Esophagus muscularis mucosa (tissue), 4 donors: Measurements from ENCODE around the gene SLC25A29. TPM values are rescaled to one million over a fixed set of nuclear protein-coding genes. Genes with fewer than 3 reads are reported as not detected.

Experiments used
- DNase-seq: peaks from one replicate; pipeline ENCODE4 v3.0.0-alpha.2; 2017; ENCODE audit errors: extremely low spot score
- H3K27ac ChIP-seq, 4 donors: fragments of 200-600 bp; sonication (generic); replicated peaks in 1 of 4; 1 replicate in 3 of 4; 2 replicates in 1 of 4; pipeline ENCODE4 v1.5.1; 2016 to 2019; ENCODE audit warnings: mild to moderate bottlenecking in 1 of 4
- H3K27me3 ChIP-seq, 4 donors: fragments of 200-600 bp; sonication (generic); one replicate each; pipeline versions ENCODE4 v1.5.1 to v1.6.0; 2016 to 2019
- H3K36me3 ChIP-seq, 4 donors: fragments of 200-600 bp; sonication (generic); one replicate each; pipeline ENCODE4 v1.5.1; 2016 to 2019
- H3K4me1 ChIP-seq, 4 donors: fragments of 200-600 bp; sonication (generic); one replicate each; pipeline ENCODE4 v1.5.1; 2016 to 2019
- H3K4me3 ChIP-seq, 4 donors: fragments of 200-600 bp; sonication (generic); 1 replicate in 2 of 4; 2 replicates in 2 of 4; pipeline ENCODE4 v1.5.1; 2016 to 2019; ENCODE audit warnings: mild to moderate bottlenecking in 4 of 4, moderate library complexity in 1 of 4
- H3K9me3 ChIP-seq, 4 donors: fragments of 200-600 bp; sonication (generic); 1 replicate in 3 of 4; 2 replicates in 1 of 4; pipeline ENCODE4 v1.5.1; 2016 to 2019
- EP300 ChIP-seq: sonication (generic); formaldehyde crosslinking; IDR thresholded peaks from one replicate; pipeline ENCODE4 v1.6.1; 2017; ENCODE audit warnings: antibody characterized with exemption
- POLR2A ChIP-seq: fragments of 450-650 bp; IDR thresholded peaks from one replicate; pipeline ENCODE4 v1.6.1; 2017; ENCODE audit warnings: antibody characterized with exemption, moderate library complexity, mild to moderate bottlenecking, low read depth
- POLR2AphosphoS5 ChIP-seq, 2 donors: sonication (generic); formaldehyde crosslinking; IDR thresholded peaks; one replicate each; pipeline ENCODE4 v1.6.1; 2017; ENCODE audit warnings: antibody characterized with exemption in 2 of 2
- WGBS: methylation state at CpG from one replicate; pipeline ENCODE4 v1.1.5; 2018; 5-methylcytosine and 5-hydroxymethylcytosine counted together
- intact Hi-C: fragments of 100-400 bp; cut with DNase I; formaldehyde crosslinking; loops from one replicate; pipeline ENCODE4 v1.15.1; 2023
- total RNA-seq, 4 donors: library from RNA; depleted of rRNA; stranded (reverse); fragments of >200 nt; gene quantifications; one replicate each; pipeline versions ENCODE4 v1.1.0 to v1.2.1, GENCODE V29; 2016
- TF ChIP-seq, protein P1 (sequence below), 3 experiments: fragments of 200-600 bp in 2 of 3; fragments of 450-650 bp in 1 of 3; sonication (generic) in 2 of 3; IDR thresholded peaks; one replicate each; pipeline ENCODE4 v1.5.1; 2017 to 2019; ENCODE audit warnings: antibody characterized with exemption in 3 of 3, mild to moderate bottlenecking in 2 of 3, moderate library complexity in 1 of 3

Gene SLC25A29
- total RNA-seq, 4 donors from 2014 or later, result 37.4 to 63.0 (median 49.2) TPM

DNA sequence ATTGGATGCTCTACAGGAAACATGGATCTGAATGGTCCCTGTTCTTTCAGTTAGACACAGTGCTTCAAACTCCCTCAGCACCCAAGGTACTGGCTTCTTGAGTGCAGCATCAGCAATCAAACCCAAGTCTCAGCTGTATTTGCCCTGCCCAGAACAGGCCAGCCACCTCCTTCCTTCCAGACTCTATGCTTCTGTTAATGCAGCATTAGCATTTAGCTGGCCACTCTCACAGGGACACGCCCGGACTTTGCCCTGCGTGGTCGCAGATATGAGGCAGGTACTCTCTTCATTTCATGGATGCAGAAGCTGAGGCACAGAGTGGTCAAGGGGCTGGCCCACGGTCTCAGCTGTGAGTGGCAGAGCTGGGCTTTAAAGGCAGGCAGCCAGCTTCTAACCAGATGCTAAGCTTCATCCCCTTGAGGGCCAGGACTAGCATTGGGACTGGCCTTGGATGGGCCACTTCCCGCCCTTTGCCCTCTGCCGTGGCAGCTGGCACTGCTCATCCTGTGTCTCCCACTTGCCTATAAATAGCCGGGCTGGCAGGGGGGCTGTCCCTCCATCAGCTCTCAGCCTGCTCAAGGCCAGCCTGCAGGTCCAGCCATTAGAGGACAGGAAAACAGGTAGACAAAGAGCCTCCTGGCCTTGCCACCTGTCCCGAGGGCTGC lies 15.4 kb upstream of the SLC25A29 start:
- H3K4me3 ChIP-seq, result no peak overlapping the region
- H3K4me1 ChIP-seq, result peaks cover 2 to 18% (median 12%) of the 10 kb centered on the region in 4 donors
- no peaks in the 10 kb centered on the region for H3K27me3 ChIP-seq
- no peaks in the 10 kb centered on the region for H3K9me3 ChIP-seq
- H3K36me3 ChIP-seq, result no peaks in the 10 kb centered on the region
- WGBS, result 83% methylated on average over 8 of the region's 9 CpGs
- H3K27ac ChIP-seq, result no peak overlapping the region
- TF ChIP-seq EP300 (no peak), POLR2AphosphoS5 (IDR thresholded peaks at IDR 0.05) (no peak), POLR2A (no peak)
- TF ChIP-seq, protein P1, sequence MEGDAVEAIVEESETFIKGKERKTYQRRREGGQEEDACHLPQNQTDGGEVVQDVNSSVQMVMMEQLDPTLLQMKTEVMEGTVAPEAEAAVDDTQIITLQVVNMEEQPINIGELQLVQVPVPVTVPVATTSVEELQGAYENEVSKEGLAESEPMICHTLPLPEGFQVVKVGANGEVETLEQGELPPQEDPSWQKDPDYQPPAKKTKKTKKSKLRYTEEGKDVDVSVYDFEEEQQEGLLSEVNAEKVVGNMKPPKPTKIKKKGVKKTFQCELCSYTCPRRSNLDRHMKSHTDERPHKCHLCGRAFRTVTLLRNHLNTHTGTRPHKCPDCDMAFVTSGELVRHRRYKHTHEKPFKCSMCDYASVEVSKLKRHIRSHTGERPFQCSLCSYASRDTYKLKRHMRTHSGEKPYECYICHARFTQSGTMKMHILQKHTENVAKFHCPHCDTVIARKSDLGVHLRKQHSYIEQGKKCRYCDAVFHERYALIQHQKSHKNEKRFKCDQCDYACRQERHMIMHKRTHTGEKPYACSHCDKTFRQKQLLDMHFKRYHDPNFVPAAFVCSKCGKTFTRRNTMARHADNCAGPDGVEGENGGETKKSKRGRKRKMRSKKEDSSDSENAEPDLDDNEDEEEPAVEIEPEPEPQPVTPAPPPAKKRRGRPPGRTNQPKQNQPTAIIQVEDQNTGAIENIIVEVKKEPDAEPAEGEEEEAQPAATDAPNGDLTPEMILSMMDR (IDR thresholded peaks at IDR 0.05), result no peak
- intact Hi-C loops, result no loop called here
- no peak for DNase-seq

- Histone ChIP-seq H3K4me1 (peaks cover 2 to 18% (median 12%) of the 10 kb centered on the region in 4 donors), H3K27me3 (no peaks in the 10 kb centered on the region), H3K9me3 (no peaks in the 10 kb centered on the region), H3K36me3 (no peaks in the 10 kb centered on the region), H3K4me3 (no peak overlapping the region), H3K27ac (no peak overlapping the region)
- no peak for DNase-seq
- intact Hi-C loops, result no loop called here
- WGBS, result 91% methylated on average over 12 of the region's 12 CpGs
- no peak for TF ChIP-seq EP300
- TF ChIP-seq, protein P1 (IDR thresholded peaks at IDR 0.05), result no peak
- TF ChIP-seq POLR2AphosphoS5 (IDR thresholded peaks at IDR 0.05), result no peak
- no peak for TF ChIP-seq POLR2A
These were observed 14.1 kb upstream of the SLC25A29 start for GRCh38 chr14:100320157-100320856.

DNA sequence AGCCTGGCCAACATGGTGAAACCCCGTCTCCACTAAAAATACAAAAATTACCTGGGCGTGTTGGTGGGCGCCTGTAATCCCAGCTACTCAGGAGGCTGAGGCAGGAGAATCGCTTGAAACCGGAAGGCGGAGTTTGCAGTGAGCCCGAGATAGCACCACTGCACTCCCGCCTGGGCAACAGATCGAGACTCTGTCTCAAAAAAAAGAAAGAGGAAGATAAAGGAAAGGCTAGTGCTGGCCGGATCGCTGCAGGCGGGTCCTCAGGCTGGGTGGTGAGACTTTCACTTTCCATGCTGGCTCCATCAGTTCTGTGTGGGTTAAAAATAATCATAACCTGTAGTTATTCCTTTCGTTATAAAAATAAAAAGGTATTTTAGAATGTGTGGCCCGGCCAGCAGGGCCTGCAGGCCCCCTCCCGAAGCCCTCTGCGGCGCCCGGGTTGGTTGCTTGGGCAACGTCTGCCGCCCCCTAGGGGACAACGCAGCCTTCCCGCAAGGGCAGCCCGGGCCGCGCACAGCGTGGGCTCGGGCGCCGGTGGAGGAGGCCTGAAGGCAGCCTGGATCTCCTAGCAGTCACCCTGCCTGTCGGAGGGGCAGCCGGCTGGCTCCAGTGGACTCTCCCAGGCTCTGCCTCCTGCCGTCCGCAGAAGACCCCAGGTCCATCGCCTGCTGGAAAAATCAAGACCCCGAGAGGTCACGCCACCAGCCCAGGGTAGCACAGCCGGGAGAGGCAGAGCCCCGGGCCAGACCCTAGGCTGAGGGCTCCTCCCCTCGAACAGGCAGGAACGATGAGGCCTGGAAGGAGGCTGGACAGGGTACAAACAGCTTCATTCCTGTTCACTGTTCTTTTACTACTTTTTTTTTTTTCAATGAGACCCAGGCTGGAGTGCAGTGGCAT lies 11.9 kb upstream of the SLC25A29 start:
- no peak for DNase-seq
- Histone ChIP-seq H3K9me3 (no peaks in the 10 kb centered on the region), H3K27me3 (peaks cover 0 to 2% (median 0%) of the 10 kb centered on the region in 4 donors), H3K4me1 (peaks cover 4 to 18% (median 12%) of the 10 kb centered on the region in 4 donors), H3K4me3 (peak overlapping the region; percentile 46 to 54 (median 52)), H3K27ac (peak overlapping the region; percentile 34 to 65 (median 54)), H3K36me3 (no peaks in the 10 kb centered on the region)
- intact Hi-C loops, result no loop called here
- TF ChIP-seq EP300 (no peak), POLR2A (no peak), POLR2AphosphoS5 (IDR thresholded peaks at IDR 0.05) (peak in 1 of 2 donors; percentile 26)
- TF ChIP-seq, protein P1 (IDR thresholded peaks at IDR 0.05), result peak; percentile 79 to 93 (median 88)
- WGBS, result 43% methylated on average over 22 of the region's 40 CpGs

DNA sequence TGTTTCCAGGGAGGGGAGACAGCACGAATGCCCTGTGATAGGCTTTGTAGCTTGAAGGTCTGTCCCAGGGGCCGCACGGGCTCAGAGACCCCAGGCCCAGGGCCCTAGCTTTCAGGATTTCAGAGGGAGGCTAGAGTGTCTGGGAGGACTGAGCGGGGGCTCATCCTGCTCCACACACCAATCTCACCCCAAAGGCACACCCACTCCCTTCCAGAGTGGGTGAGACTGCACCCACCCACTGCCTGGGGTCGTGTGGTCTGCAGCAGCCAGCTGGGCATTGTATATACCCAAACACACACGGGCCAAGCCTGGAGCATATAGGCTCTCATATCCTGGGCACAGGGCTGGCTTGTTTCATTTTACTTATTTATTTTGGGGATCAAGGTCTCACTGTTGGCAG lies 11.1 kb upstream of the SLC25A29 start:
- intact Hi-C loops, result no loop called here
- 83% methylated on average over 1 of the region's 6 CpGs for WGBS
- Histone ChIP-seq H3K4me1 (peaks cover 11 to 18% (median 12%) of the 10 kb centered on the region in 4 donors), H3K4me3 (no peak overlapping the region), H3K36me3 (no peaks in the 10 kb centered on the region), H3K27ac (no peak overlapping the region), H3K27me3 (peaks cover 0 to 5% (median 0%) of the 10 kb centered on the region in 4 donors), H3K9me3 (no peaks in the 10 kb centered on the region)
- TF ChIP-seq EP300 (no peak), POLR2AphosphoS5 (IDR thresholded peaks at IDR 0.05) (no peak), POLR2A (no peak)
- TF ChIP-seq, protein P1 (IDR thresholded peaks at IDR 0.05), result no peak
- no peak for DNase-seq
